ENCODE results near the gene RGS1.

- no peak for TF ChIP-seq EZH2 (IDR thresholded peaks at IDR 0.05; ENCODE audit: low read depth, unreplicated experiment)
- TF ChIP-seq ZNF114 (CRISPR knock-in tag; IDR thresholded peaks at IDR 0.05), result no peak
- TF ChIP-seq, protein P1, sequence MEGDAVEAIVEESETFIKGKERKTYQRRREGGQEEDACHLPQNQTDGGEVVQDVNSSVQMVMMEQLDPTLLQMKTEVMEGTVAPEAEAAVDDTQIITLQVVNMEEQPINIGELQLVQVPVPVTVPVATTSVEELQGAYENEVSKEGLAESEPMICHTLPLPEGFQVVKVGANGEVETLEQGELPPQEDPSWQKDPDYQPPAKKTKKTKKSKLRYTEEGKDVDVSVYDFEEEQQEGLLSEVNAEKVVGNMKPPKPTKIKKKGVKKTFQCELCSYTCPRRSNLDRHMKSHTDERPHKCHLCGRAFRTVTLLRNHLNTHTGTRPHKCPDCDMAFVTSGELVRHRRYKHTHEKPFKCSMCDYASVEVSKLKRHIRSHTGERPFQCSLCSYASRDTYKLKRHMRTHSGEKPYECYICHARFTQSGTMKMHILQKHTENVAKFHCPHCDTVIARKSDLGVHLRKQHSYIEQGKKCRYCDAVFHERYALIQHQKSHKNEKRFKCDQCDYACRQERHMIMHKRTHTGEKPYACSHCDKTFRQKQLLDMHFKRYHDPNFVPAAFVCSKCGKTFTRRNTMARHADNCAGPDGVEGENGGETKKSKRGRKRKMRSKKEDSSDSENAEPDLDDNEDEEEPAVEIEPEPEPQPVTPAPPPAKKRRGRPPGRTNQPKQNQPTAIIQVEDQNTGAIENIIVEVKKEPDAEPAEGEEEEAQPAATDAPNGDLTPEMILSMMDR (conservative IDR thresholded peaks at IDR 0.05; ENCODE audit: low read depth in 2 of 2), result no peak
- TF ChIP-seq POLR2AphosphoS5 (IDR thresholded peaks at IDR 0.05; ENCODE audit: low read depth), result no peak
- TF ChIP-seq EZH2phosphoT487 (IDR thresholded peaks at IDR 0.05; ENCODE audit: unreplicated experiment), result no peak
- TF ChIP-seq JUNB (IDR thresholded peaks at IDR 0.05; ENCODE audit: unreplicated experiment), result no peak
- no peak for TF ChIP-seq ZNF331 (CRISPR knock-in tag; IDR thresholded peaks at IDR 0.05; ENCODE audit: low read depth)
- no peak for TF ChIP-seq REST (IDR thresholded peaks at IDR 0.05; ENCODE audit: unreplicated experiment)
- TF ChIP-seq STAT1 (IDR thresholded peaks at IDR 0.05; ENCODE audit: unreplicated experiment), result no peak
- TF ChIP-seq, protein P2, sequence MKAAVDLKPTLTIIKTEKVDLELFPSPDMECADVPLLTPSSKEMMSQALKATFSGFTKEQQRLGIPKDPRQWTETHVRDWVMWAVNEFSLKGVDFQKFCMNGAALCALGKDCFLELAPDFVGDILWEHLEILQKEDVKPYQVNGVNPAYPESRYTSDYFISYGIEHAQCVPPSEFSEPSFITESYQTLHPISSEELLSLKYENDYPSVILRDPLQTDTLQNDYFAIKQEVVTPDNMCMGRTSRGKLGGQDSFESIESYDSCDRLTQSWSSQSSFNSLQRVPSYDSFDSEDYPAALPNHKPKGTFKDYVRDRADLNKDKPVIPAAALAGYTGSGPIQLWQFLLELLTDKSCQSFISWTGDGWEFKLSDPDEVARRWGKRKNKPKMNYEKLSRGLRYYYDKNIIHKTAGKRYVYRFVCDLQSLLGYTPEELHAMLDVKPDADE (IDR thresholded peaks at IDR 0.05), result no peak
- TF ChIP-seq CREB1 (CRISPR knock-in tag; IDR thresholded peaks at IDR 0.05; ENCODE audit: low read depth), result no peak
- TF ChIP-seq NANOG (IDR thresholded peaks at IDR 0.05; ENCODE audit: borderline replicate concordance), result no peak
These were observed 17.6 kb upstream of the RGS1 start for GRCh38 chr1:192557841-192558595.
